ENCODE measurements around the gene CNPY1.

CNPY1 gene

GRCh38 chr7:155463114-155463811 lies 83.1 kb downstream of the CNPY1 start:
- DNase-seq, result no peak

- no peak for DNase-seq
These were observed 84.1 kb downstream of the CNPY1 start for GRCh38 chr7:155462163-155462735.

GRCh38 chr7:155461631-155462030 lies 84.7 kb downstream of the CNPY1 start:
- DNase-seq, result no peak

- DNase-seq, result no peak
These were observed 85.3 kb downstream of the CNPY1 start for GRCh38 chr7:155460926-155461613.

- DNase-seq, result no peak
These were observed 86.5 kb downstream of the CNPY1 start for GRCh38 chr7:155459700-155460461.

- no peak for DNase-seq
These were observed 87.3 kb downstream of the CNPY1 start for GRCh38 chr7:155458878-155459699.

- DNase-seq, result no peak
These were observed 88.1 kb downstream of the CNPY1 start, which contains the start of gene EN2 for GRCh38 chr7:155458111-155458877. EN2 (plus strand) TSS chr7:155458129; CDS start chr7:155458378, 249 bp downstream.

GRCh38 chr7:155457544-155458110 lies 88.7 kb downstream of the CNPY1 start:
- no peak for DNase-seq

GRCh38 chr7:155456738-155457543 lies 89.4 kb downstream of the CNPY1 start:
- no peak for DNase-seq

- no peak for DNase-seq
These were observed 90.3 kb downstream of the CNPY1 start for GRCh38 chr7:155455776-155456737.

- no peak for DNase-seq
These were observed 91.1 kb downstream of the CNPY1 start for GRCh38 chr7:155455132-155455693.

- no peak for DNase-seq
These were observed 91.9 kb downstream of the CNPY1 start for GRCh38 chr7:155454183-155455112.

- DNase-seq, result no peak
These were observed 92.8 kb downstream of the CNPY1 start for GRCh38 chr7:155453296-155454182.

- no peak for DNase-seq
These were observed 93.7 kb downstream of the CNPY1 start for GRCh38 chr7:155452505-155453295.

GRCh38 chr7:155451840-155452239 lies 94.5 kb downstream of the CNPY1 start:
- DNase-seq, result no peak
